Limb (tissue), 2 donors: ENCODE results near the gene PBX4.

Experiments used
- DNase-seq, 2 donors: peaks; one replicate each; pipeline ENCODE4 v3.0.0-alpha.2; 2016; ENCODE audit errors: extremely low spot score in 2 of 2

PBX4 gene

GRCh38 chr19:19558636-19559035 is 59.9 kb downstream of the PBX4 start:
- DNase-seq = no peak

GRCh38 chr19:19558055-19558454 is 60.4 kb downstream of the PBX4 start:
- no peak for DNase-seq

- DNase-seq = peak in 1 of 2 donors; percentile 50
Observed at GRCh38 chr19:19554074-19555023, 64.1 kb downstream of the PBX4 start.

GRCh38 chr19:19553670-19554069 is 64.8 kb downstream of the PBX4 start:
- no peak for DNase-seq

GRCh38 chr19:19552798-19553197 is 65.7 kb downstream of the PBX4 start:
- peak in 1 of 2 donors; percentile 55 for DNase-seq

GRCh38 chr19:19551853-19552192 is 66.7 kb downstream of the PBX4 start:
- DNase-seq = peak in 1 of 2 donors; percentile 45

GRCh38 chr19:19550972-19551852 is 67.3 kb downstream of the PBX4 start:
- no peak for DNase-seq

GRCh38 chr19:19550485-19550929 is 68.0 kb downstream of the PBX4 start:
- peak in 1 of 2 donors; percentile 66 for DNase-seq

- no peak for DNase-seq
Observed at GRCh38 chr19:19549804-19550464, 68.6 kb downstream of the PBX4 start.

- no peak for DNase-seq
Observed at GRCh38 chr19:19548915-19549759, 69.3 kb downstream of the PBX4 start.

GRCh38 chr19:19547674-19548336 is 70.7 kb downstream of the PBX4 start:
- no peak for DNase-seq

GRCh38 chr19:19546751-19547162 is 71.7 kb downstream of the PBX4 start:
- no peak for DNase-seq

GRCh38 chr19:19545707-19546106 is 72.8 kb downstream of the PBX4 start:
- no peak for DNase-seq

GRCh38 chr19:19544954-19545591 is 73.4 kb downstream of the PBX4 start:
- no peak for DNase-seq

- no peak for DNase-seq
Observed at GRCh38 chr19:19544257-19544953, 74.1 kb downstream of the PBX4 start.

- peak in 1 of 2 donors; percentile 26 for DNase-seq
Observed at GRCh38 chr19:19543640-19544039, 74.8 kb downstream of the PBX4 start.

GRCh38 chr19:19543101-19543500 is 75.4 kb downstream of the PBX4 start:
- peak in 1 of 2 donors; percentile 24 for DNase-seq

- DNase-seq = no peak
Observed at GRCh38 chr19:19542507-19542906, 76.0 kb downstream of the PBX4 start.

- no peak for DNase-seq
Observed at GRCh38 chr19:19541616-19542015, 76.9 kb downstream of the PBX4 start.
